Upper lobe of right lung (tissue), 1 donor: ENCODE measurements around the gene NKPD1. TPM values are rescaled to one million over a fixed set of nuclear protein-coding genes. Genes with fewer than 3 reads are reported as not detected.
A peak's percentile ranks its signal among the peaks of the same experiment; 100 is the strongest.
"Not testable (repeated sequence)": the region's sequence is repeated elsewhere in the genome, so short reads cannot be mapped to it uniquely, and the experiment has no call there.

Experiments
- ATAC-seq: fragments of 200-7000 bp; cut with Tn5 transposase; one replicate; pipeline ENCODE4 v1.9.1; 2020; ENCODE audit warnings: mild to moderate bottlenecking, moderate library complexity
- DNase-seq: peaks from one replicate; pipeline ENCODE4 v3.0.0-alpha.2; 2020
- H3K27ac ChIP-seq: fragments of 200-600 bp; one replicate; pipeline ENCODE4 v1.8.0; 2022
- H3K27me3 ChIP-seq: fragments of 200-600 bp; one replicate; pipeline ENCODE4 v1.8.0; 2022; ENCODE audit warnings: mild to moderate bottlenecking
- H3K36me3 ChIP-seq: fragments of 200-600 bp; one replicate; pipeline ENCODE4 v1.8.0; 2022
- H3K4me1 ChIP-seq: fragments of 200-600 bp; one replicate; pipeline ENCODE4 v1.8.0; 2022
- H3K4me3 ChIP-seq: fragments of 200-600 bp; one replicate; pipeline ENCODE4 v1.8.0; 2022; ENCODE audit warnings: mild to moderate bottlenecking
- H3K9me3 ChIP-seq: fragments of 200-600 bp; one replicate; pipeline ENCODE4 v1.8.0; 2022
- intact Hi-C: fragments of 100-400 bp; cut with DNase I; formaldehyde crosslinking; loops from one replicate; pipeline ENCODE4 v1.11.0; 2022
- total RNA-seq: library from RNA; stranded (reverse); fragmentation: NEBNext Ultra II Directional; extraction: Animal tissue kit (Norgen Biotek cat#: 25700); gene quantifications from one replicate; pipeline ENCODE4 v1.2.1, GENCODE V29; 2021
- TF ChIP-seq, protein P1 (sequence below): fragments of 200-600 bp; IDR thresholded peaks from one replicate; pipeline ENCODE4 v1.8.0; 2022; ENCODE audit warnings: antibody characterized with exemption
- donor health status: DM: no; HTN: yes; CAD: no; lungs with severe emphysema.

NKPD1 gene
- total RNA-seq, 1 donor from 2014 or later, result not detected

DNA sequence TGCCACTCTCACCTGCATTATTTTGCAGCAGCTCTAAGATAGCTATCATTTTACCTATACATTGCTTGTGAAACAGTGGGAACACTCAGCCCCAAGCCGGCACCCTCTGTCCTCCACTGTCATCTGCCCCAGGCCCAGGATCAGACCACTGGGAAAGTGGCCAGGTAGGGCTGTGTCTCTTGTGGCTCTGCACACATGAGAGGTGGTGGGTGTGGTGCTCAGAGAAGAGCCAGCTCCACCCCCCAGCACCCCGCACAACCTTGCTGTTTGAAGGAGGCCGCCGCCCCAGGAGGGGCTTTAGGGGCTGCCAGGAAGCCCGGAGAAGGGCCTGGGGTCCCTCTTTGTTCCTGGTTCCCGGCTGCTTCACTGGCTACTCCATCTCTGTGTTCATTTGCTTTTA, 41.2 kb downstream of the NKPD1 start:
- intact Hi-C loops, result no loop called here

DNA sequence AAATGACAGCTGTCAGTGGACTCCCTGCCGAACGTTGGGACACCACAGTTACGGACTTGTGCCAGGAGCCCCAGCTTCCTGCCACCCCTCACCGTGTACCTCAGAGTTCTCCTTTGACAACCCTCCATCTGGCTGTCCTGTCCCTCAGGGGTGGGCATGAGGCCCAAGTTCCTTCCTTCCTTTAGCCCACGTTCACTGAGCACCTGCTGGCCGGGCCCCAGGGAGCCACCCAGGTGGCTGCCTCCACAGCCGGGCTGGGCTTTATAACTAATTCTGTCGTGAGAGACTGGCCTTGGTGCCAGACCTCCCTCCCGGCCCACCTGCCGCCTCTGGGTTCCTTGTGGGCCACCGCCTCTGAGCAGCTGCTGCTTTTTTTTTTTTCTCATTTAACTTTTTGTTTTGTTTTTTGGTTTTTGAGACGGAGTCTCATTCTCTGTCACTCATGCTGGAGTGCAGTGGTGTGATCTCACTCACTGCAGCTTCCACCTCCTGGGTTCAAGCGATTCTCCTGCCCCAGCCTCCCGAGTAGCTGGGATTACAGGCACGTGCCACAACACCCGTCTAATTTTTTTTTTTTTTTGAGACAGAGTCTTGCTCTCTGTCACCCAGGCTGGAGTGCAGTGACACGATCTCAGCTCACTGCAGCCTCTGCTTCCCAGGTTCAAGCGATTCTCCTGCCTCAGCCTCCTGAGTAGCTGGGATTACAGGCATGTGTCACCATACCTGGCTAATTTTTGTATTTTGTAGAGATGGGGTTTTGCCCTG, 42.0 kb downstream of the NKPD1 start:
- not testable (repeated sequence) for H3K27ac ChIP-seq

More for the DNA sequence above, 41.2 kb downstream of the NKPD1 start:
- H3K4me3 ChIP-seq, result no peak overlapping the region
- H3K4me1 ChIP-seq, result peaks cover 9% of the 10 kb centered on the region
- H3K27me3 ChIP-seq, result no peaks in the 10 kb centered on the region
- H3K27ac ChIP-seq, result no peak overlapping the region
- no peaks in the 10 kb centered on the region for H3K36me3 ChIP-seq
- TF ChIP-seq, protein P1, sequence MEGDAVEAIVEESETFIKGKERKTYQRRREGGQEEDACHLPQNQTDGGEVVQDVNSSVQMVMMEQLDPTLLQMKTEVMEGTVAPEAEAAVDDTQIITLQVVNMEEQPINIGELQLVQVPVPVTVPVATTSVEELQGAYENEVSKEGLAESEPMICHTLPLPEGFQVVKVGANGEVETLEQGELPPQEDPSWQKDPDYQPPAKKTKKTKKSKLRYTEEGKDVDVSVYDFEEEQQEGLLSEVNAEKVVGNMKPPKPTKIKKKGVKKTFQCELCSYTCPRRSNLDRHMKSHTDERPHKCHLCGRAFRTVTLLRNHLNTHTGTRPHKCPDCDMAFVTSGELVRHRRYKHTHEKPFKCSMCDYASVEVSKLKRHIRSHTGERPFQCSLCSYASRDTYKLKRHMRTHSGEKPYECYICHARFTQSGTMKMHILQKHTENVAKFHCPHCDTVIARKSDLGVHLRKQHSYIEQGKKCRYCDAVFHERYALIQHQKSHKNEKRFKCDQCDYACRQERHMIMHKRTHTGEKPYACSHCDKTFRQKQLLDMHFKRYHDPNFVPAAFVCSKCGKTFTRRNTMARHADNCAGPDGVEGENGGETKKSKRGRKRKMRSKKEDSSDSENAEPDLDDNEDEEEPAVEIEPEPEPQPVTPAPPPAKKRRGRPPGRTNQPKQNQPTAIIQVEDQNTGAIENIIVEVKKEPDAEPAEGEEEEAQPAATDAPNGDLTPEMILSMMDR, result no peak
- ATAC-seq (no peak), DNase-seq (no peak)
- H3K9me3 ChIP-seq, result no peaks in the 10 kb centered on the region

DNA sequence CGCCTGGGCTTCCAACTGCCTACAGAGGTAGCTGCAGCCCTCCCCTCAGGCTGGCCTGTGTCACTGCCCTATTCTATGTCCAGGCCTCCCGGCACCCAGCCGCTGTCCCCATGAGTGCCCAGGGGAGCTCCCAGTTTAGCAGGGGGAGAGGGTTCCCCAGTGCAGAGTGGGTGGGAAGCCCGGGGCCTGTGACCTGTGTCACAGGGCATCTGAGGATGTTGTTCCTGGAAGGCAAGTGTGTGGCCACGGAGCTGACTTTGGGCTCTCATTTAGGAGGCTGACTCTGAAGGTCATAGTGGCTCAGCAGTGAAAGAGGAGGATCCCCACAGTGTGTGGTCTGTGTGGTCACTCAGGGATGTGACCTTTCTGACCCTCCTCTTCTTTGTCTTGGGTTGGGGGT, 42.7 kb downstream of the NKPD1 start:
- Histone ChIP-seq H3K36me3 (no peaks in the 10 kb centered on the region), H3K27me3 (no peaks in the 10 kb centered on the region), H3K9me3 (no peaks in the 10 kb centered on the region), H3K4me3 (no peak overlapping the region), H3K27ac (no peak overlapping the region), H3K4me1 (peaks cover 12% of the 10 kb centered on the region)
- ATAC-seq (no peak), DNase-seq (no peak)
- TF ChIP-seq, protein P1, result no peak
- intact Hi-C loops, result no loop called here

More for the DNA sequence above, 42.0 kb downstream of the NKPD1 start:
- H3K4me1 ChIP-seq, intact Hi-C loops, H3K27me3 ChIP-seq, ATAC-seq, H3K36me3 ChIP-seq, H3K4me3 ChIP-seq, H3K9me3 ChIP-seq, DNase-seq: not testable (repeated sequence)

DNA sequence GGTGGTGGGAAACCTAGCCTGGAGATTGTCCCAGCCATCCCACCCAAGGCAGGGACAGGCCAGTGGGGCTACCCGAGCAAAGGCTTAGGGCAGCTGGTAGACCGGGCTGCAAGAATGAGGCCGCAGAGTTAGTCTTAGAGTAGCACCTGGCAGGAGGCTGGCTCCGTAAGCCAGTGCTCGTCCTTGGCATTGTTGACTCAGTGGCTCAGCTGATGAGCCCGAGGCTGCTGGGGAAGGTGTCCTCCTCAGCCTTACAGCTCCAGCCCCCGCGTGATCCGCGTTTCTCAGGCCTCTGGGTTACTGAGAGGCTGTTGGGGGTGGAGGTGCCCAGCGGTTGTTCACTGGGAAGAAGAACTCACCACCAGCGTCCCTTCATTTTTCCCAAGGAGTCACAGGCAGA, 43.1 kb downstream of the NKPD1 start:
- Histone ChIP-seq H3K27me3 (no peaks in the 10 kb centered on the region), H3K4me3 (no peak overlapping the region), H3K9me3 (no peaks in the 10 kb centered on the region), H3K27ac (no peak overlapping the region), H3K36me3 (no peaks in the 10 kb centered on the region), H3K4me1 (peaks cover 12% of the 10 kb centered on the region)
- intact Hi-C loops, result no loop called here
- ATAC-seq, result no peak
- no peak for DNase-seq
- TF ChIP-seq, protein P1, result no peak

DNA sequence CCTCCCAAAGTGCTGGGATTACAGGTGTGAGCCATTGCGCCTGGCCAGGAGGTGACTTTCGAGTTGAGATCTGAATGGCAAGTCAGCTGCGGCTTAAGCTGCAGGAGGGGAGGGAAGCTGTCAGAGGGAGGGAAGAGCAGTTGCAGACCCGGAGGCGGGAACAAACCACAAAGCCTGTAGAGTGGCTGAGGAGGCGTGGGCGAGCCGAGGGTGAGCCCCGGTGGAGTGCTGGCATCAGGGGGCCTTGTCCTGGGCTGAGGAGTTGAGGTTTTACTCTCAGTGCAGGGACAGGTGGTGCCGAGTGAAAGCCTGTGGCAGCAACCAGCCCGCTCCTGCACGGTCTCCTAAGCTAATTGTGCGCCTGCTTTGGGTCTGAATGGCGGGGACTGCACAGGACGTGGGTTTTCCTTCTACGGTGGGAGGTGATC, 43.6 kb downstream of the NKPD1 start:
- Histone ChIP-seq H3K9me3 (no peaks in the 10 kb centered on the region), H3K27me3 (no peaks in the 10 kb centered on the region), H3K4me1 (peaks cover 12% of the 10 kb centered on the region), H3K27ac (no peak overlapping the region), H3K36me3 (no peaks in the 10 kb centered on the region), H3K4me3 (no peak overlapping the region)
- ATAC-seq, result peak; percentile 74
- TF ChIP-seq, protein P1, result no peak
- peak; percentile 80 for DNase-seq
- intact Hi-C loops, result no loop called here

DNA sequence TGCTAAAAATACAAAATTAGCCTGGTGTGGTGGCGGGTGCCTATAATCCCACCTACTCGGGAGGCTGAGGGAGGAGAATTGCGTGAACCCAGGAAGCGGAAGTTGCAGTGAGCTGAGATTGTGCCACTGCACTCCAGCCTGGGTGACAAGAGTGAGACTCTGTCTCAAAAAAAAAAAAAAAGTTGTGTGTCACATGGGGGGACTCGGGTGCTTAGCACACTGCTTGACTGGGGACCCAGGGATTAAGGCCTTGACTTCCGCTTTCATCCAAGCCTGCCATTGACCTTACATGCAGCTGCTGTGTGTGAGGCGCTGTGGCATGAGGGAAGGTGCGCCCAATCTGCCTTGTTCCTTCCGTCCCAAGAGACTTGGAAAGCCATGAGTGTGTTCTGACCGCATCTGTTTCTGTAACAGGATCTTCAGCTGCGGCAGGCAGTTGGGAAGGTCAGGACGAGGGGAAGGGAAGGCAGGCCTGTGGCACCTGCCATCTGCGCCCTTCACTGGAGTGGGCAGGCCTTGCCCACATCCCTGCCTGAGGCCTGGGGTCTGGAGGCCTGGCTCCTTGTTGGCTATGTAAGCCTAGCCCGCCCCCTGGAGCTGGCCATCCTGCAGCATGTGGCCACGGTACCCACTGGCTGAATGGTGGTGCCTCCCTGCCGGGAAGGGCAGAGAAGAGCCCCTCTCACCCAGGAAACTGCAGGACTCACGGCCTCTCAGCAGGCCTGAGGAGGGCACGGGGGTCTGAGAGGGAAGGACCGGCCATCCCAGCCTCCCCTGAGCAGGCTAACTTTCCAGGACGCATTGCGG, 44.8 kb downstream of the NKPD1 start:
- H3K36me3 ChIP-seq, result no peaks in the 10 kb centered on the region
- TF ChIP-seq, protein P1, result no peak
- no peaks in the 10 kb centered on the region for H3K9me3 ChIP-seq
- ATAC-seq (peak; percentile 63), DNase-seq (no peak)
- peaks cover 12% of the 10 kb centered on the region for H3K4me1 ChIP-seq
- H3K27me3 ChIP-seq, result no peaks in the 10 kb centered on the region
- intact Hi-C loops, result no loop called here
- H3K27ac ChIP-seq, result no peak overlapping the region
- H3K4me3 ChIP-seq, result no peak overlapping the region
